HG03571 (cell line): ENCODE data around the gene CHRFAM7A.
"Not testable (repeated sequence)": the region's sequence is repeated elsewhere in the genome, so short reads cannot be mapped to it uniquely, and the experiment has no call there.

ENCODE experiments used
- ATAC-seq: cut with Tn5 transposase; IDR thresholded peaks from one replicate; pipeline ENCODE4 v1.9.1; 2021; ENCODE audit not compliant: unreplicated experiment

Gene CHRFAM7A

DNA sequence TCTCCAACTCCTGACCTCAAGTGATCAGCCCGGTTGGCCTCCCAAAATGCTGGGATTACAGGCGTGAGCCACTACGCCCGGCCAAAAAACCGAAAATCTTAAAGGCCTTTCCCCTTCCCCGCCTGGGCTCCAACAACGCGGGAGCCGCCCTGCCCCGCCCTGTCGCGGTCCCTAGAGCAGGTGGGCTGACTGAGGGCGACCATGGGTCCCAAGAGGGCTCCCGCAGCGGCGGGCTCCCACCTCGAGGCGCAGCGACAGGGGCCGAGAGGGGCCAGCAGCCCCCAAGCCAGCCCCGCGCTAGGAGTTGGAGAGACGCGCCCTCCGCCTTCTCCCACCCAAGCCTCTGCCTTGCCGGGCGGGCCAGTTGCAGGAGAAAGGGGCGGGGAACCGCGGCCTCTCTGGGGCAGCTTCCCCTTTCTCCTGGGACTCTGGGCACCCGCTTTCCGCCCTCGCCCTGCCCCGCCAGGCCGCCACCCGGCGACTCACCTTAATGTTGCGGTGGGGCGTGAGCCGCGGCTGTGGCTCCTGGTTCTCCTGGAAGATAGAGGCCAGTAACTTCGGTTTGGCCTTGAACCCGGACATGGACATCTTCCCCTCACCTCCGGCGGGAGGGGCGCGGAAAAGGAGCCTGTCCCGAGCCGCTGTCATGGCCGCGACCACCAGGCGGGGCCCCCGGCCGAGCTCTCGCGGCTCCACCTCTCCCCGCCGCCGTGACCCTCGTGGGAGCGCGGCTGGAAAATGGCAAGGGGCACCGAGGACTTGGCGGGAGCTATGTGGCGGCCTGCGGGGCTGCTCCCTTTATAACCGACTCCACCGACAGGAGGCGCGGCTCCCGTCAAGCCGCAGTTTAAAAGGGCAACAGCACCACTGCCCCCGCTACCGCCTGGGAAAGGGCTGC lies at the start of gene CHRFAM7A:
Gene CHRFAM7A, minus strand, starts transcription at position 775 of the 898 bp plus-strand sequence. CDS start 10,189 bp downstream, outside the sequence.
- ATAC-seq, result peak; percentile 53

GRCh38 chr15:30438348-30438747 lies 45.0 kb upstream of the CHRFAM7A start:
- ATAC-seq, result not testable (repeated sequence)

GRCh38 chr15:30435878-30436277 lies 42.5 kb upstream of the CHRFAM7A start:
- ATAC-seq, result not testable (repeated sequence)

GRCh38 chr15:30420723-30421122 lies 27.4 kb upstream of the CHRFAM7A start:
- not testable (repeated sequence) for ATAC-seq

GRCh38 chr15:30414160-30414559 lies 20.8 kb upstream of the CHRFAM7A start, which contains the start of gene GOLGA8R:
Gene GOLGA8R (minus strand): TSS chr15:30414260. CDS start chr15:30414162, 98 bp downstream.
- ATAC-seq, result not testable (repeated sequence)

DNA sequence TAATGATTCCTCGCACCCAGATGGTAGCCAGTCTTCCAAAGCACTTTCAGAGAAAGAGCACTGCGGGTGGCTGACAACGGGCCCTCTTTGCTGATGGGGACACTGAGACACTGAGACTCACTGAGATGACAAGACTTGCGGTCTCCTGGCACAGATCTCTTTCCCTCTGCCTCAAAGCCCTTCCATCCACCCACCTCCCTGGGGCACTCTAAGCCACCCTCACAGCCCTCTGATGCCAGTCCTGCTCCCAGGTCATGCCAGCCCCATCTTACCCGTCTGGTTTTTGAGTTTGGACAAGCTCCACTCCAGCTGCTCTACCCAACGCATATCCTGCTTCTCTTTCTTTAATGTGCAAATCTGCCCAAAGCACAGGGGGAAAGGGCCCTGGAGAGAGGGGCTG lies 14.3 kb upstream of the CHRFAM7A start:
- not testable (repeated sequence) for ATAC-seq

GRCh38 chr15:30398988-30399387 lies 5.6 kb upstream of the CHRFAM7A start:
- ATAC-seq, result not testable (repeated sequence)

DNA sequence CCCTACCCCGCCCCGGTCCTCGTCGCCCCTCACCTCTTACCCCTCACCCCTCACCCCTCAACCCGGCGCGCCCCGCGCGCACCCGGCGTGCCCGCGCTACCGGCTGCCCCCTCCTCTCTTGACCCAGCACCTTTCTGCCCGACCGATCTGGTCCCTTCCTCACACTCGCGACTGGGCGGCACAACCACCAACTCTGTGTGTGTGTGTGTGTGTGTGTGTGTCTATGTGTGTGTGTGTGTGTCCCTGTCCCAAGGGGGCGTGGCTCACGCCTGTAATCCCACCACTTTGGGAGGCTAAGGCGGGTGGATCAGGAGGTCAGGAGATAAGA lies 288 bp upstream of the CHRFAM7A start:
- ATAC-seq, result not testable (repeated sequence)

DNA sequence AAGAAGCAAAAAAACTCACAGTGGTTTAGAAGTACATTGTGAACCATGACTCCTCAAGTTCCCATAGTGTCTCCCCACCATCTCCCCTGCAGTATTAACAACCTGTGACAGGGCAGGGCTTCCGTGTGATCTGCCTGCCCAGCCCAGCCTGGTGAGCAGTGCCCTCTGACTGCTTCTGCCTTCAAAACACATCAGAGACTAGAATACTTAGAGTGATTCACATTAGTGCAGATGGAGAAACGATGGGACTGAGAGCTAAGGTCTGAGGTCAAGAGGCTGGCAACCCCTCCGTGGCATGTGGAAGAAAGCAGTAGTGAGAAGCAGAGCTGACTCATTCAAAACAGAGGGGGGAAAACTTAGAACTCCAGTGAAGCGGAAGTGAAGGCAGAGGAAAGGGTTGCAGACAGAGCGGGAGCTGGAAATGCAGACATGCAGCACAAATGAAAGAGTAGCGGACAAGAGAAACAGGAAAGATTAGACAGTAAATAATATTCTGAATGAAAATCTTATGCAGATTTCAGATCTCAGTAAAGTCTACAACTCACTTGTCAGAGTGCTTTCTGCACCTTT lies 6.9 kb downstream of the CHRFAM7A start:
- not testable (repeated sequence) for ATAC-seq

DNA sequence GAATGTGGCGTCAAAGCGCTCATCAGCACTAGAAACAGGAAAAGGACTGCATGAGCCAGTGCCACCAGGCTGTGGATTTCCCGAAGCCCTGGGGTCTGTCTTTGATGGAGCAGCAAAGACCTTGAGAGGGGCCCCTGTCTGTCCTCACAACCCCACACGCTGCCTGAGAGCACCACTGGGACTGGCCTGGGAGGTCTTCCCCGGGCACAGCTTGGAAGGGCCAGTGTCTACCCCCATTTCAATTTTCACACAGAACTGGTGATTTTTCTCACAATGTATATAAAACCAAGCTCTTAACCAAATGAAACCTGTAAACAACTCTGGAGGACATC lies 16.3 kb downstream of the CHRFAM7A start:
- ATAC-seq, result not testable (repeated sequence)

DNA sequence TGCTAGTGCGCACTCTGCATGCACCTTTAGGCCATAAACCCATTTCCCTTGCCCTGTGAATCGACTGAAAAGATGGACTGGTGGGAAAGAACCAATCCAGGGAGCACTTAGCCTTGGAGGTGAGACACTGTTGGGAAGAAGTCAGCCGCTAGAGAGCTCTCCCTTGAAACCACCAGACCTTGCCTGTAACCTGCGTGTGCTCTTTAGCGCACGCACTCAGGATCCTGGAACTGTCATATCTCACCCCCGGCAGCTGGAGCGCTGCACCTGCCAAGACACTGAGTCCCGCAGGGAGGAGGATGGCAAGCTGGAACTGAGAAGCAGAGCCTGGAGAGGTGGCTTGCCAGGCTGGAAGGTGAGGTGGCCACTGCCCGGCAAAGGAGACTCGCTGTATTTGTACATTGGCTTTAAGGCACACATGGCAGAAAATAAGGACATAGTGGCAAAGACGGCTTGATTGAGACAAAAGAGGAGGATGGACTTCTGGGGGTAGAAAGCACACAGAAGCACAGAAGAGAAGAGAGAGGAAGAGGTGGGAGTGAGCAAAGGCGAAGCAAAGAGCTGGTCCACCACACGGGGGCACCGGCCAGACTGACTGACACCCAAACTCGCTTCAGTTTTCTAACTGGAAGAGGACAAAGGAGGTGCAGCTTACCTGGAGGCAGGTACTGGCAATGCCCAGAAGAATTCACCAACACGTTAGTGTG lies 16.8 kb downstream of the CHRFAM7A start:
- ATAC-seq, result not testable (repeated sequence)

- not testable (repeated sequence) for ATAC-seq
Observed at GRCh38 chr15:30375872-30376271, 17.5 kb downstream of the CHRFAM7A start.

- ATAC-seq, result not testable (repeated sequence)
Observed at GRCh38 chr15:30374862-30375261, 18.5 kb downstream of the CHRFAM7A start.

GRCh38 chr15:30368271-30368670 lies 25.1 kb downstream of the CHRFAM7A start:
- ATAC-seq, result not testable (repeated sequence)

GRCh38 chr15:30367246-30367645 lies 26.1 kb downstream of the CHRFAM7A start:
- ATAC-seq, result not testable (repeated sequence)

- not testable (repeated sequence) for ATAC-seq
Observed at GRCh38 chr15:30361404-30361803, 31.9 kb downstream of the CHRFAM7A start.

- ATAC-seq, result not testable (repeated sequence)
Observed at GRCh38 chr15:30360990-30361389, 32.4 kb downstream of the CHRFAM7A start.

DNA sequence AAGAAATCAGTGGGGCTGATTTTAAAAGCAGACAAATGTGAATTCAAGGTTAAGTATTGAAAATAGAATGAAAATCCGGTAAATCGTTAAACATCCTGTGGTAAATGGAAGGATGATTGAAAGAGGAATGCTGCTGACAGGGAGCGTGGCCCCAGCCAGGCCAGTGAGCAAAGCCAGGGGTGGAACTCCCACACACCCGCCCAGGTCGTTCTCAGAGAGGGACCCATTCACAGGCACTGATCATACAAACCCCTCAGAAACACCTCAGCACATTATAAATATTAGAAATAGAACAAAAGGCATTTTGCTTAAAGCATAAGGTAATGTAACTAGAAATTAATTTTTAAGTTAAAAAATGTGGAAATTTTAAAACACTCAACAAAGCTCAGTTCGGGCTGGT lies 38.3 kb downstream of the CHRFAM7A start:
- ATAC-seq, result not testable (repeated sequence)

GRCh38 chr15:30349803-30350202 lies 43.5 kb downstream of the CHRFAM7A start:
- ATAC-seq, result not testable (repeated sequence)

DNA sequence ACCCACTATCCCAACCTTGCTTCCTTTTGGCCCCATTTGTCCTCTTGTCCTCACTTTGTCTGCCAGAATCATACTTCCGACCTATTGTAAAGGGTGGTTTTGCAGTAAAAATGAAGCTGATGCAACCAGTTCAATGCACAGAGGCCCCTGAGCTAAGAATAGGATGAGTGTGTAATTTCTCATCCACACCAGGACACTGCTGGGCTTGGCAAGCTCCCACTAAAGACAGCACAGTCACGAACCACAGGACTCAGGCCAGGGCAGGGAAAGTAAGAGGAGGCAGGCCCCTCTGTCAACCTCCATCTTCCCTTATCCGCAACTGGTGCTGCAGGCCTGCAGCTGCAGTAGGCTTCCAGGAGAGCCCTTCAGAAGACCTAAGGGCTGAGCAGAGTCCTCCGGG lies 56.8 kb downstream of the CHRFAM7A start:
- ATAC-seq, result not testable (repeated sequence)

GRCh38 chr15:30334152-30334551 lies 59.2 kb downstream of the CHRFAM7A start:
- ATAC-seq, result peak; percentile 66
